Activated CD8-positive, alpha-beta memory T cell treated with anti-CD3 and anti-CD28 coated beads for 24 hours (primary cell): Measurements from ENCODE around the gene YIF1B.
"Not testable (repeated sequence)": the region's sequence is repeated elsewhere in the genome, so short reads cannot be mapped to it uniquely, and the experiment has no call there.

Source experiments
- DNase-seq: peaks from one replicate; pipeline ENCODE4 v3.0.0-alpha.2; 2020

Gene YIF1B

DNA sequence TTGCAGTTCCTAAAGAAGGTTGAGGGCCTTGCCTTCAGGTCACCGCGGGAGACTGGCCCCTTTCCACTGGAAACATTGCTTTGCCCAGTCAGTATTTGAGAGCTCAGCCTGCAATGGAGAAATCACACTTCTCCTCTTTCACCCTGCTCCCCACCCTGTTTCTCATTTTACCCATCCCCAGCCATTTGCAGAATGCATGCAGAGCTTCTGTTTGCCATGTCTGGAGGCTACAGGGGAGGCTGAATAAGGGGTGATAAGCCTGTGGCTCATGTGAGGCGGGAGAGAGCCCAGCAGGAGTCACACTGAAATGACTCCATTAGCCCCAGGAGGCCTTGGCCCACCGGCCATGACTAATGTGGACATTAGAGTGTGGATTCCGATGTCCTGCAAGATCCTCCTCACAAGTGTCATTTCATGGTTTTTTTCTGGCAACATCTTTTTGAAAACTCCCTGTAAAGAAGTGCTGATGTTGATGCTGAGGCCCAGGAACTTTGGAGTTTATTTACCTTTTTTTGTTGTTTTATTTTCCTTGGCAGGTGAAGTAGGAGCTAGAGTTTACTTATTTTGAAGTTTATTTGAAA is 45.1 kb downstream of the YIF1B start:
- DNase-seq = no peak

DNA sequence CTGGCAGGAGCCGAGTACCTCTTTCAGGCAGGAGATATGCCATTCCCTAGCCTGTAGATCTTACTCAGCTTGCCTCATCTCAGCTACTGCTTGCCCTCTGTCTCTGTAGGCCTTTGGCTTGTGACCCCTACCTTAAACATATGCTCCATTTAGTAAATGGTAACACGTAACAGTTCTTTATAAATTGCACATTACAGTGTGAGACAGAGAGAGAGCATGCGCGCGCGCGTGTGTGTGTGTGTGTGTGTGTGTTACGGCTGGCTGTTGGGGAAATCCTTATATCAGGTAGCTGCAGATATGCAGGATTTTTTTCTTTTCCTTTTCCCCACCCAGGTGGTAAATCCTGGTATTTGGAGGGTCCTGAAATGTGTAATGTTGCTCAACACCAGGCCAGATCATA is 47.2 kb downstream of the YIF1B start:
- DNase-seq = no peak

DNA sequence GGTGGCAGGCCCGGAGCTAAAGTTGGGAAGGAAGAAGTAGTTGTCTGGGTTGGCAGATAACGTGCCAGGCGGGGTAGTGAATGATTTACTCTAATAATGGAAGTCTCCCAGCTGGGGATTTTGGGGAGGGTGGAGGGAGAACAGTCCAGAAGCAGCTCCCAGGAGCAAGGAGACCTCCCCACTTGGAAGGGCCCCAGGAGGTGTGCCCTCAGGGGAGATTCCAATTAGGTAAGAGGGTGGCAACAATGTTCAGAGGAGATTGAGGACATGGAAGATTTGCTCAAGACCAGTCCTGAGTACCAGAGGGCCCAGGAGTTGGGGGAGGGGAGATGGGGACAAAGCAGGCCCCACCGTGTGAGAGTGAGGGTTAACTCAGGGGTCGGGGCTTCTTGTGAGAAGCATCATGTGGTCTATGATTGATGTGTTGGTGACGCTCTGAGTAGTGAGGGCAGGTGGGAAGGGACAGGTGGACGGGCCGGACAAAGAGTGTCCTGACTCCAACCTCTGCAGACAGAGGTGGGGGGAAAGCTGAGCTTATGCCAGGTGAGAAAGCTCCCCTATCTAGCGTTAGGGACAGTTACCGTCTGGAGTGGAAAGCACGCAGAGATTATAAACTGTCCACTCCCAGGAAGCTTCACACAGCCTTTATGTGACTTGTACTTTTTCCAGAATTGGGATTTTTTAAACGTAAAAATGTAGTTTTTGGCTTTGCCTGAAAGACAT is 47.8 kb downstream of the YIF1B start:
- no peak for DNase-seq

DNA sequence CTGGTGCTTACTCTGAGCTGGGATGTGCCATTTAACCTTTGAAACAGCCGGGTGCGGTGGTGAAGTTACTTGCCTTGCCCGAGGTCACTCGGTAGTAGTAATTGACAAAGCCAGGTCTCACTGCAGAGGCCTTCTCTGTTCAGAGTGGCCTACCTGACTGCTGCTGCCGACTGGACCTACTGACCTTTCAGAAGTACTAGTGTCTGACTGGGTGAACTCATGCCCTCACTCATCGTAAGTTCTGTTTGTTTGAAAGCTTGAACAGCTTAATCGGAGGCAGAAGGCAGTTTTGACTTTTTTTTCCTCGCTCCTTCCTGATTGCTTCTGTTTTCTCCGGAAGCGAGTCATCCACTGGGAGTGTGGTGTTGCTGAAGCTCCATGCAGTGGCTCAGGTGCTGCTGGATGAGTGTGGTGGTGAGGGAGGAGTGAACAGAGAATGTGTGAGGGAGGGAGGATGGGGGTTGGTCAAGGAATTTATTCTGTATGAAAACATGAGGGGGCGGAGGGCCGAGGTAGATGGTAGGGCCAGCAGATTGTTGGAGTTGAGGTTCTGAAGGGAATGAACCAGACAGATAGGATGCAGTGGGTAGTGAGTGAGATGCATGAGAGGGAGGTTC is 48.7 kb downstream of the YIF1B start:
- DNase-seq = no peak

DNA sequence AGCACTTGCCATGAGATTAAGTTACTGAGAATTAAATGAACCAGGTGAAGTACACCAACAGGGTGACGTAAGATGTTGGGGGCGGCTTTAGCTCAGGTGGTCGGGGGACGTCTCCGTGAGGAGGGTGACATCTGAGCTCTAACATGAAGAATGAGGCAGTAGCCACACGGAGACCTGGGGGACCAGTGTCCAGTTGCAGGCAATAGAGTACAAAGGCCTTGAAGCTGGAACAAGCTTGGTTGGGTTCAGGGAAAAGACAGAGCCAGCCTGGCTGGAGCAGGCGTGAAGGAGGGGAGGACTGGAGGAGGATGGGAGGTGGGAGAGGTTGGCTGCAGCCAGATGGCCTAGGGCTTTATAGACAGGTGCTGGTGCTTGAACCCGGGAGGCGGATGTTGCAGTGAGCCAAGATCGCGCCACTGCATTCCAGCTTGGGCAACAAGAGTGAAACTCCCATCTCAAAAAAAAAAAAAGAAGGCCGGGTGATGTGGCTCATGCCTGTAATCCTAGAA is 49.8 kb downstream of the YIF1B start:
- DNase-seq = no peak

DNA sequence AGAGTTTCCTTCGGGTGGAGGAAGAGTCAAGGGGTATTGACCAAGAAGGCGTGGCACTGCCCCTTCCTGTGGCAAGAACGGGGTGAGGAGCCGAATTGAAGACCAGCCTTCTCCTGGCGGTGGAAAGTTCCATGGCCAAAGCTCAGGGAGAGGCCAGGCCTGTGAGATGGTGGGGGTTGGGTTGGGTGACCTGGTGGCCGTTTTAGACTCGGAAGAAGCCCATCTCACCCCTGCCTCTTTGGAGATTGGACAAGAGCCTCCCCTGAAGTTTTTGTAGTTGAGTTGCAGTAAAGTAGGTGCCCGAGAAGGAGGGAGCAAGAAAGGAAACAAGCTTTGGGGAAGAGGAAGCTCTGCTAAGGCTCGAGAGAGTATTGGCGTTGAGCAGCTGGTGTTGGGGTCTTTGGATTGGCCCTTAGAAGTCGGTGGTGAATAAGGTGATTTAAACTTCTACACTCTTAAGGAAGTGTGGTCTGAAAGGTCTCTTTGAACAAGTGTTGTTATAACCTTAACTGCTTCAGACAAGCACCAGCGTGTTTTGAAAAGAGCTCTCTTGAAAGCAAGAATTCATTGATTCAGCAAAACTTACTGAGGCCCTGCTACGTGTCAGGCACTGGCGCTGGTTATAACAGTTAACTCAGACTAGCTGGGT is 50.4 kb downstream of the YIF1B start:
- DNase-seq = peak; percentile 62

DNA sequence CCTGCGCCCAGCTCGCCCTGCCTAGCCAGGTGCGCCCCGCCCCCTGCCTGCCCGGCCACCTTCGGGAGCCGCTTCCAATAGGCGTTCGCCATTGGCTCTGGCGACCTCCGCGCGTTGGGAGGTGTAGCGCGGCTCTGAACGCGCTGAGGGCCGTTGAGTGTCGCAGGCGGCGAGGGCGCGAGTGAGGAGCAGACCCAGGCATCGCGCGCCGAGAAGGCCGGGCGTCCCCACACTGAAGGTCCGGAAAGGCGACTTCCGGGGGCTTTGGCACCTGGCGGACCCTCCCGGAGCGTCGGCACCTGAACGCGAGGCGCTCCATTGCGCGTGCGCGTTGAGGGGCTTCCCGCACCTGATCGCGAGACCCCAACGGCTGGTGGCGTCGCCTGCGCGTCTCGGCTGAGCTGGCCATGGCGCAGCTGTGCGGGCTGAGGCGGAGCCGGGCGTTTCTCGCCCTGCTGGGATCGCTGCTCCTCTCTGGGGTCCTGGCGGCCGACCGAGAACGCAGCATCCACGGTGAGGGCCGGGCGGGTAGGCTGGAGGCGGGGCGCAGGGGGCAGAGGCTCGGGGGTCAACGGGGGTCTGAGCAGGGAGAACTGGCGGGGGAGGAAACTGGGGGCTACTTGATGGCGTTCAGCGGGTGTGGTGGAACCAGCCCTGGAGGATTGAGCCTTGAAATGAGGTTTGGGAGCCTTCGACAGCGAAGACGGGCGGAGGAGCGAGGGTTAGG is 51.1 kb downstream of the YIF1B start, which contains the start of gene SPINT2:
TSS of gene SPINT2 (plus strand) at position 88 of the 727 bp plus-strand sequence. CDS start at position 408, 320 bp downstream.
- peak; percentile 84 for DNase-seq

DNA sequence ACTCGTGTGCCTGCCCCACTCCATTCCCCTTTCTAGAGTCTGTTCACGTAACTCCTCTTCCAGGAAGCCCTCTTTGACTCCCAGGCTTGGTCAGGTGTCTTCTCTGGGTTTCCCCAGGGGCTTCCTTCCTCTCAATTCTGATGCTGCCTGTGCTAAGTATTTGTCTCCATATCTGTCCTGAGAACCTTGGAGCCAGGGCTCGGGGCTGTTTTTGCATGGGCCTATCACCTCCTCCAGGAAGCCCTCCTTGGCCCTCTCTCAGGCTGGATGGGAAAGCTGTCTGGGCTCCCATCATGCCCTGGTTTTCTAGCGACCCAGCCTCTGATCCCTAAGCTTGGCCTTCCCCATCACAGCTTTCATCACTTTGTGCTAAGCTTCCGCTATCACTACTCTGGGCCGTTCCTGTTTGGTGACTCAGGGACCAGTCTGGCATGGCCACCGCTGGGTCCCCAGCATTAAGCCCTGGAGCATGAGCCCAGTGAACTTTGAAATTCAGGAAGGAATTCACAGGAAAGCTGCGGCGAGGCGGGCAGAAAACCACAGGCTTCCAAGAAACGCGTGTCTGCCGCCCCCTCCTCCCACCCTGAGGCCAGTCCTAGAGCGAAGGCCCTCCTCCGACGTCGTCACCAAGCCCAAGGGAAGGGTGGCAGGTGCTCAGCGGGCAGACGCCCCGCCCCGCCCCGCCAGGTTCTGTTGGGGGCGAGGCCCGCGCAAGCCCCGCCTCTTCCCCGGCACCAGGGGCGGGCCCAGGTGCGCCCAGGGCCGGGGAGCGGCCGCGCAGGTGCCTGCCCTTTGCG is 51.9 kb downstream of the YIF1B start:
- DNase-seq = no peak

DNA sequence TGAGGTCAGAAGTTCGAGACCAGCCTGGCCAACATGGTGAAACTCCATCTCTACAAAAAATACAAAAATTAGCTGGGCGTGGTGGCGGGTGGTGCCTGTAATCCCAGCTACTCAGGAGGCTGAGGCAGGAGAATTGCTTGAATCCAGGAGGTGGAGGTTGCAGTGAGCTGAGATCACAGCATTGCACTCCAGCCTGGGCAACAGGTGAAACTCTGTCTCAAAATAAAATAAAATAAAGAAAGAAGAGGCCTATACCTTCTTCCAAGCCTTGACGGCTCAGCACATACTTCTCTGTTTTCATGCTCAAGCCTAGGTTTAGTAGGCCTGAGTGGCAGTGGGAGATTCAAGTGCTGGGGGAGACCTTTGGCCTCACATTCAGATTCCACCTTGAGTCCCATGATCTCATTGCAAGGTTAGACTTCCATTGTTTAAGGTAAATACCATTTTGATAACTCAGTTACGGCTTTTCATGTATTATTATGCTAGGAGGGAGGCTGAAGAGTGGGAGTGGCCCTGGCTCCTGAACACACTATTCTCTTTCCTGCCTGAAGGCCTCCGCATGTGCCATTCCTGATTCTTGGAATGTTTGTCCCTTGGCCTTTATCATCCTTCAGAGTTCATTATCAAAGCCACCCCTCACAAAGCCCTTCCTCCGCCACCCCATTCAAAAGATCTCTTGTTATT is 53.0 kb downstream of the YIF1B start:
- no peak for DNase-seq

DNA sequence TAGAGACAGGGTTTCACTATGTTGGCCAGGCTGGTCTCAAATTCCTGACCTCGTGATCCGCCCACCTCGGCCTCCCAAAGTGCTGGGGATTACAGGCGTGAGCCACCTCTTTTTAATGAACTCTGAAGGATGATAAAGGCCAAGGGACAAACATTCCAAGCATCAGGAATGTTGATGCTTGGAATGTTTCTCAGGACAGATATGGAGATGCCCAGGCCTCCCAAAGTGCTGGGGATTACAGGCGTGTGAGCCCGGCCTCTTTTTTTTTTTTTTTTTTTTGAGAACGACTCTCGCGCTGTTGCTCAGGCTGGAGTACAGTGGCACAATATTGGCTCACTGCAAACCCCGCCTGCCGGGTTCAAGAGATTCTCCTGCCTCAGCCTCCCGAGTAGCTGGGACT is 53.8 kb downstream of the YIF1B start:
- DNase-seq = not testable (repeated sequence)

DNA sequence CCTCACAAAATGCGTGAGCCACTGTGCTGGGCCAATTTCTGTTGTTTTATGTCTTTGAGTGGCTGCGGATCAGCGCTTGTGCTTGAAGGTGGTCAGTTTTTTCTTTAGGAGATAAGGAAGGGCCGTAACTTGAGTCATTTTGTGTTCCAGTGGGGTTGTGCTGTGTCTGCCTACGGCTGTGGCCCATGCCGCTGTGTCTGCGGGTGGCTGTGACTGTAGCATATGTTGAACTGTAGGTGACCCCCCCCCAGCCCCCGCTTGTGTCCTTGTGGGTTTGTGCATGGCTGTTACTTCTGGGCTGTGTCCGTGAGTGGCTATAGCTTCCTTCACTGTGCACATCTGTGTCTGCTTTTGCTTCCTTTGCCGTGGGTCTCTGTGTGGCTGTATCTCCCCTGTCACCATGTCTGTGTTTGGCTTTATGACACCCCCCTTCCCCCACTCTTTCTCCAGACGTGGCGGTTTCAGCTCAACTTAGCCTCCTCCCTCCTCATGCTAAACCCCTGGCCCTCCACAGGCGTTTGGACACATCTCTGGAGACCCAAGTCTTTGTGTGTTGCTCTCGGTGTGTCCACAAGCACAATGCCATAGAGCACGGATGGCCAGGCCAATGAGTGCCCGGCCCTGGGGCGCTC is 60.2 kb downstream of the YIF1B start:
- DNase-seq = no peak

DNA sequence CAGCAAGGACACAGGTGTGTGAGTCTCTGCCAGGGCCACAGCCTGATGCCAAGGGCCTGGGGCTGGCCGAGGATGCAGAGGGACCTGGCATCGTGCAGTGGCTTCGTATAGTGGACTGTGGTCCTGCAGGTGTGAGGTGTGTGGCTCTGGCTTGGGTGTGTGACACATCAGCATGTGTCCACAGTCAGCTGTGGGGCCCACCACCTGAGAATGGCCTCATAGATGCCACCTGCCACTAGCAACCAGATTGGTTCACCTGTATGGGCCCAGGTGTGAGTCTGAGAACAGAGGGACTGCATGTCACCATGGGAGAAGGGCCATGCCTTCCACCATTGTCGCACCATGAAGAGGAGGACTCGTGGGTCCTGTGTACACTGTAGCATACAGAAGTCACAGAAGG is 62.0 kb downstream of the YIF1B start:
- DNase-seq = no peak
